ENCODE results near the gene NUDC.
"Not testable (repeated sequence)": the region's sequence is repeated elsewhere in the genome, so short reads cannot be mapped to it uniquely, and the experiment has no call there.

NUDC gene

GRCh38 chr1:26911399-26912146, 10.0 kb upstream of the NUDC start:
- no peak for DNase-seq (ENCODE audit: low spot score)

GRCh38 chr1:26912147-26912490, 9.4 kb upstream of the NUDC start:
- no peak for DNase-seq (ENCODE audit: low spot score)

DNA sequence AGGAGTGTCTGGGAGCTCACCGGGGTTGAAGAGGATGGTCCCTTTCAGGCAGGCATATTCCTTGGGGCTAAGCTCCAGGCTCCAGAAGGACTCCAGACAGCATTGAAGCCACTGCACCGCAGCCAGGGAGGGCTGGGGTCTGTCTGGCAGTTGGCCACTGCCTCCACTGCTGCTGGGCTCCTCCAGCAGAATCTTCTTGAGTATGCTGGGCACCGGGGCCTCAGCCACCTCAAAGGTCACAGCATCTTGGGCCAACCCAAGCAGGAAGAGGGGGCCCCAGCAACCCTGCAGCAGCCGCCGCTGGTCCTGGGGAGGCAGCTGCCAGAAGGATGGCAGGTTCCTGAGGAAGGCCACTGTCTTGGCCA, 8.2 kb upstream of the NUDC start:
- DNase-seq (ENCODE audit: low spot score) = no peak

GRCh38 chr1:26913754-26914619, 7.6 kb upstream of the NUDC start, which contains the start of gene NR0B2:
NR0B2 (minus strand) TSS chr1:26913975; CDS start chr1:26913940, 35 bp downstream.
- DNase-seq (ENCODE audit: low spot score) = no peak

DNA sequence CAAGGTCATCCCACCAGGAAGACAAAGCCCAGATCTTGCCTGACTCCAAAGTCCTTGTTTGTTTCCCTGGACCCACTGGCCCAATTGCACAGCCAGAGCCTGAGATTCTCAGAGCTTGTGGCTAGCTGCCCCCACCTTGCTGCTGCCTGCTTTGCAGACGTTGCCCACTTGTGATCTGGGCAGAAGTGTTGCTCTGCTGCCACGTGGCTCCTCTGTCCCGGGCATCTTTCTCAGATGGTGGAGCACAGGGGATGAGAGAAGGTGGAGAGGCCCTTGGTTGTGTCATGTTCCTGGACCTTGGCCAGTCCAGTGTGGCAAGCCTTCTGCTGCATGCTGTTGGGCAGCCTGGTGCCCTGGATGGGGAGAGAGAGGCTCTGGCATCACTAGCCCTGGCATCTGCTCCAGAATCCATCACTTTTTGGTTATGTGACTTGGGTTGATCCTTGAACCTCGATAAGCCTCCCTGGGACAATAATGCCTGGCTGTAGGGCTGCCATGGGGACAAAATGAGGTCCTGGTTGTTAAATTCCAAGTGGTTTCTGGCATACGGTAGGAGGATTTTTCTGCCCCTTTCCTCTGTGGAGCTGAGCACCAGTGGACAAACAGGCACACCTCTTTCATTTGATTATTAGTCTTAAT, 6.2 kb upstream of the NUDC start:
- DNase-seq (ENCODE audit: low spot score) = no peak

DNA sequence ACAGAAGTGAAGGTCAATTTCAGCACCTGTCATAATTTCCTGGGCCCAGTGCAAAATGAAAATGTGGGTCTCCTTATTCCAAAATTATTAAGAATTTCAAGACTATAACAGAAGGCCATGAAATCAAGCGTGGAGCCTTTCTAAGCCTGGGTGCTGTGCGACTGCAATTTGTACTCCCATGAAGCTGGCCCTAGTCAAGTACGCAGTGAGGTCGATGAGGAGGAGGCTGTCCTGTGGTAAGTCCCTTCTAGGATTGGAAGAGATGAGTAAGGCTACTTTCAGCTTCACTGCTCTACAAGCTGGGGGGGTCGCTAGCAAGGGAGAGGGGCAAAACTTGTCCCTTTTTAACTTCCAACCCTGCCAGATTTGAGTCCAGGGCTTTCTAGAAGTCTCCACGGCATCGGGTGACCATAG, 410 bp upstream of the NUDC start:
- no peak for DNase-seq (ENCODE audit: low spot score)

- no peak for DNase-seq (ENCODE audit: low spot score)
Observed at GRCh38 chr1:26922431-26922729, 837 bp downstream of the NUDC start.

DNA sequence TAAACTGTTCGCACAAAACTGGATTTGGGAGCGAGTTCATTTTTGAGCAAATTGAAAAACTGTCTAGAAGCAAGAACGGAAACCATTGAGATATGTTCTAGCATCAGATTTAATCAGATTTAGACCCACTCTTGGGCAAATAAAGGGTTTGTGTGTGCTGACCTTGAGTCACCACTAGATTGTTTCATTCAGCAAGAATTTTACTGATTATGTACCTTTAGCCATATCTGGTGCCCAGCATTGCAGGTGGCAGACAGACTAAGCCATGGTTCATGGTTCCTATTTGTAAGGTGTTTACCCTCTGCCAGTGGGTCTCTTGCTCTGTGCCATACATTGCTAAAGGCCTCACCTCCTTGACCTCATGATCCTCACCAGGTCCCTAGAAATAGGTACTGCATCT, 1.4 kb downstream of the NUDC start:
- DNase-seq (ENCODE audit: low spot score) = no peak

DNA sequence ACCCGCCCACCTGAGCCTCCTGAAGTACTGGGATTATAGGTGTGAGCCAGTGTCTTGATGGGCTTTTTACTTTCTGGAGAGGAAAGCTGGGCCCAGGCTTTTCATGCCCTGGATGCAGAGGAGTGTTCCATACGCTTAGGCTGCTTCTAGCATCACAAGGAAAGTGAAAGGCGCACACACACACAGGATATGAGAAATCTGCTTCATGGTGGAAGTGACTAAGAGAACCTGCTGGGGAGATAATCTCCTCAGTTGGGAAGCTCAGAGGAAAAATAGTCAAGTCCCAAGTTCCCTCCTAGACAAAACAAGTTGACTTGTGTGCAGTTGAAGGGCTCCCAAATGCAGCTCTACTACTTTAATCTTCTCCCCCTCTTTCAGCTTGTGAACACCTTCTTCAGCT, 2.2 kb downstream of the NUDC start:
- DNase-seq (ENCODE audit: low spot score) = no peak

DNA sequence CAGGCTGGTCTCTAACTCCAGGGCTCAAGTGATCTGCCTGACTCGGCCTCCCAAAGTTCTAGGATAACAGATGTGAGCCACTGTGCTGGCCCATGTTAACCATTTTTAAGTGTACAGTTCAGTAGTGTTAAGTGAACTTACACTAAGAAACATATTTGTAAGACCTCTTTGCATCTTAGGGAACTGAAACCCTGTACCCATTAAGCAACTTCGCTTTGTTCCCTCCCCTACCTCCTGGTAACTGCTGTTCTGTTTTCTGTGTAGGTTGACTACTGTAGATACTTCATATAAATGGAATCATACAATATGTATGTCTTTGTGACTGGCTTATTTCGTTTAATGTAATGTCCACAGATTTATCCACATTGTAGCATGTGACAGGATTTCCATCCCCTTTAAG, 11.0 kb downstream of the NUDC start:
- DNase-seq (ENCODE audit: low spot score) = no peak

- no peak for DNase-seq (ENCODE audit: low spot score)
Observed at GRCh38 chr1:26936823-26937222, 15.3 kb downstream of the NUDC start.

- no peak for DNase-seq (ENCODE audit: low spot score)
Observed at GRCh38 chr1:26938004-26938658, 16.6 kb downstream of the NUDC start.

DNA sequence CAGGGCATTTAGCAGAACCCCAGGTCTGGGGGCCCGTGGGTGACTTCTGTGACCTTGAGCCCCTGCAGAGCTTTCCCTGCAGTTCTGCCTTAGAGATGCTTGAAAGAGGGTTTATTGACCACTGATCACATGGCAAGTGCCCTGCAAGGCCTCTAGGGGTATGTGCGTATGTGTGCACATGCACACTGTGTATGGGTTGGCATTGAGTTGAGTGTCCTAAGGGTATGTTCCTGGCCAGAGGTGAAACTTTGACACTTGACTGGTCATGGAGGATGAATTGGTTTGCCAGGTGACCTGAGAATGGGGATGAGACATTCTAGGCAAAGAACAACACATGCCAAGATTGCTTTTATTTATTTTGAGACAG, 17.1 kb downstream of the NUDC start:
- no peak for DNase-seq (ENCODE audit: low spot score)

- DNase-seq (ENCODE audit: low spot score) = no peak
Observed at GRCh38 chr1:26941311-26941710, 19.8 kb downstream of the NUDC start.

GRCh38 chr1:26942656-26943055, 21.1 kb downstream of the NUDC start:
- DNase-seq (ENCODE audit: low spot score) = no peak

DNA sequence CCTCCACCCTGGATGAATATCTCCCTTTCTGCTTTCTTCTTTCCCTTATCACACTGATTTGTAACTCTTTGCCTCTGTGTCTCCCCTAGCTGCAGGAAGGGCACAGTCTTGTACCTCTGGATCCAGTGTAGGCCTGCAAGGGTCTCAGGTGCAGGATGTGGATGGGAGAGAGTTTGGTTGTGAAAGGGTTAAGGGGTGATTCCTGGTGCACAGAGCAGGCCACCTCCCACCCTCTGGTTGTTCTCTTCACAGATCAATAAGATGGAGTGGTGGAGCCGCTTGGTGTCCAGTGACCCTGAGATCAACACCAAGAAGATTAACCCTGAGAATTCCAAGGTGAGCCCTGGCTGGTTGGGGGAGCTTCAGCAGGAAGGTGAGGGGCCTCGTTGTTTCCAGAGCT, 23.6 kb downstream of the NUDC start:
- DNase-seq (ENCODE audit: low spot score) = no peak

DNA sequence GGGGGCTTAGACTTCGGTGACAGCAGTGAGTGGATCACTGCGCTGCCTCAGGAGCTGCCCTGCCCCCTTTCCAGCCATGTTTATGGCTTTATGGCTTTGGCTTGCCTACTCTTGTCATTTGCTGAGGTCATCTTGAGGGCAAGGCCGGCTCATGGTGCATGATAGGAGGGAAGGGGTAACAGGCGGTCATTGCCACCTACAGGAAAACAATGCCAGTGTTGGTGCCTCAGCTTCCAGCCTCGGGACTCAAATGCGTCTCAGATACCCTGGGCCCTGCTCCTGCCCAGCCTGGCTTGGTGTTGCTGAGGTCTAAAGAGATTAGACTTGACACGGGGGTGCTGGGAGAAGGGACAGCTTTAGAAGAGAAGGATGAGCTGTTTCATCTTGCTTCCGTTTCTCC, 24.2 kb downstream of the NUDC start:
- no peak for DNase-seq (ENCODE audit: low spot score)

GRCh38 chr1:26946270-26946669, 24.7 kb downstream of the NUDC start:
- DNase-seq (ENCODE audit: low spot score) = no peak

GRCh38 chr1:26948725-26949057, 27.1 kb downstream of the NUDC start:
- not testable (repeated sequence) for DNase-seq (ENCODE audit: low spot score)

DNA sequence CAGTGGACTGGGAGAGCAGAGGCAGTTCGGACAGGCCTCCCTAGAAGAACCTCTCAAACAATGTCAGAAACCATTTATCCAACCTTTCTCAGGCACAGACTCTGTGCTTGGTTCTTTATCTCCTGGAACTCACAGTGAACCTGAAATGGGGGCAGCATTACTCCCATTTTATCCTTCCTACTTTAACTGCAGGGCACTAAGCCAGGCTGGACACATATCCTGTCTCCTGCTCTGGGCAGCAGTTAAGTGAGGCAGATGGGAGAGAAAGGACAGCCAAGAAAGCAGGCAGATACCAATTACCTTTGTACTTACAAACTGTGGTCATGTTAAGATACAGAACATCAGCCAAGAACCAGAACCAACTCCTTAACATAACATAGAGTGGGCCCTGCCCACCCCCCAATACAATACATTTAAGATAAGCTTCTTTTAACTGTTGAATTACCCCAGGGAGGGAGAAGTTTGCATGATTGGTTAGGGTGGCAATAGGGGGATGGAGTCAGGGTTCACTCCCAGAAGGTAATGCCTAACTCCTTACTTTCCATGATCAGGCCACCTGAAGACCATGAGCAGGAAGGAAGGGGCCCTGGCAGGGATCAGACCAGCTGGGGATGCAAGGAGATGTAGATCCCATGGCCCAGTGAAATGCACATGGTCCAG, 27.9 kb downstream of the NUDC start:
- no peak for DNase-seq (ENCODE audit: low spot score)

DNA sequence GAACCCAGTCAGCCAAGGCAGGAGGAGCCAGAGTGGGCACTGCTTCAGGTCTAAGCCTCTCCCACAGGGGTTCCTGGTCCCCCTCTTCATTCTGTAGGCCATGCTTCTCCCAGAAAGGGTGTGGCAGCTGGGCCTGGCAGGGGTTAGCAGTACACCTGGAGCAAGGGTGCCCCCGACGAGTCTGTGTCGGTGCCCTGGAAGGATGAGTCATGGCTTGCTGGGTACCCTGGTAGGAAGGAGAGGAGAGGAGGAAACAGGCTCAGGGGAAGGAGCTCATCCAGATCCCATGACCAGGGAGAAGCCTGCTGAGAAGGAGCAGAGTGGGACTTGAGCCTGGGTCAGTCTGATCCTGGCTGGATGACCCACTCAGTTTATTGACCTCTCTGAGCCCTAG, 28.4 kb downstream of the NUDC start:
- no peak for DNase-seq (ENCODE audit: low spot score)

- DNase-seq (ENCODE audit: low spot score) = no peak
Observed at GRCh38 chr1:26950602-26951001, 29.1 kb downstream of the NUDC start.
